ENCODE data around the gene GAB1.

GRCh38 chr4:143514169-143514495 lies 177.5 kb downstream of the GAB1 start:
- TF ChIP-seq CTCF (IDR thresholded peaks at IDR 0.05) (no peak), POLR2AphosphoS5 (IDR thresholded peaks at IDR 0.05; ENCODE audit: insufficient read depth in 1 of 2, low read depth in 1 of 2) (no peak), POLR2A (IDR thresholded peaks at IDR 0.05) (no peak)

All from vagina (tissue), 2 donors.